Measurements from ENCODE around the gene PIAS3. TPM values are rescaled to one million over a fixed set of nuclear protein-coding genes. Genes with fewer than 3 reads are reported as not detected.
A peak's percentile ranks its signal among the peaks of the same experiment; 100 is the strongest.

Gene PIAS3
- total and polyA plus RNA-seq, 4 donors = 1.7 to 6.3 (median 4.0) TPM

- no peak overlapping the region for H3K9ac ChIP-seq (ENCODE audit: low read depth in 1 of 2, low read length in 2 of 2)
- no peaks in the 10 kb centered on the region for H3K27me3 ChIP-seq (ENCODE audit: control insufficient read depth in 4 of 4, insufficient read depth in 4 of 4, low read length in 3 of 4)
- no peak overlapping the region for H3K27ac ChIP-seq (ENCODE audit: low read depth in 1 of 2, low read length in 2 of 2)
- H3K9me3 ChIP-seq (ENCODE audit: control insufficient read depth in 4 of 4, low read length in 3 of 4) = no peaks in the 10 kb centered on the region
- H3K36me3 ChIP-seq (ENCODE audit: control insufficient read depth in 4 of 4, insufficient read depth in 3 of 4, low read depth in 1 of 4, low read length in 3 of 4) = no peaks in the 10 kb centered on the region
- 90% methylated on average over 7 of the region's 7 CpGs for whole genome bisulfite sequencing
- H3K4me3 ChIP-seq (ENCODE audit: low read depth in 1 of 3, low read length in 3 of 3) = no peak overlapping the region
- TF ChIP-seq FOXA2 (IDR thresholded peaks at IDR 0.05) = no peak
- TF ChIP-seq, protein P1, sequence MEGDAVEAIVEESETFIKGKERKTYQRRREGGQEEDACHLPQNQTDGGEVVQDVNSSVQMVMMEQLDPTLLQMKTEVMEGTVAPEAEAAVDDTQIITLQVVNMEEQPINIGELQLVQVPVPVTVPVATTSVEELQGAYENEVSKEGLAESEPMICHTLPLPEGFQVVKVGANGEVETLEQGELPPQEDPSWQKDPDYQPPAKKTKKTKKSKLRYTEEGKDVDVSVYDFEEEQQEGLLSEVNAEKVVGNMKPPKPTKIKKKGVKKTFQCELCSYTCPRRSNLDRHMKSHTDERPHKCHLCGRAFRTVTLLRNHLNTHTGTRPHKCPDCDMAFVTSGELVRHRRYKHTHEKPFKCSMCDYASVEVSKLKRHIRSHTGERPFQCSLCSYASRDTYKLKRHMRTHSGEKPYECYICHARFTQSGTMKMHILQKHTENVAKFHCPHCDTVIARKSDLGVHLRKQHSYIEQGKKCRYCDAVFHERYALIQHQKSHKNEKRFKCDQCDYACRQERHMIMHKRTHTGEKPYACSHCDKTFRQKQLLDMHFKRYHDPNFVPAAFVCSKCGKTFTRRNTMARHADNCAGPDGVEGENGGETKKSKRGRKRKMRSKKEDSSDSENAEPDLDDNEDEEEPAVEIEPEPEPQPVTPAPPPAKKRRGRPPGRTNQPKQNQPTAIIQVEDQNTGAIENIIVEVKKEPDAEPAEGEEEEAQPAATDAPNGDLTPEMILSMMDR (IDR thresholded peaks at IDR 0.05; ENCODE audit: low read depth, low read length, missing input control) = no peak
- no peak for DNase-seq (ENCODE audit: low spot score)
- H3K4me1 ChIP-seq (ENCODE audit: control insufficient read depth in 4 of 4, insufficient read depth in 4 of 4, low read length in 3 of 4) = peaks cover 0 to 14% (median 4%) of the 10 kb centered on the region in 4 donors
Observed at GRCh38 chr1:145893306-145894055, 34.6 kb upstream of the PIAS3 start.

GRCh38 chr1:145892486-145893087, 33.7 kb upstream of the PIAS3 start:
- TF ChIP-seq, protein P1 (IDR thresholded peaks at IDR 0.05; ENCODE audit: low read depth, low read length, missing input control) = no peak
- TF ChIP-seq SP1 (IDR thresholded peaks at IDR 0.05) = no peak
- no peak for TF ChIP-seq HNF4G (IDR thresholded peaks at IDR 0.05)
- TF ChIP-seq FOXA2 (IDR thresholded peaks at IDR 0.05) = no peak
- no peak for TF ChIP-seq MAX (IDR thresholded peaks at IDR 0.05)
- no peak for TF ChIP-seq HNF4A (conservative IDR thresholded peaks at IDR 0.05)
- no peak for TF ChIP-seq GABPA (IDR thresholded peaks at IDR 0.05 in 1 of 2, conservative IDR thresholded peaks at IDR 0.05 in 1 of 2)
- peak overlapping the region; percentile 43 to 56 for H3K9ac ChIP-seq (ENCODE audit: low read depth in 1 of 2, low read length in 2 of 2)
- H3K4me3 ChIP-seq (ENCODE audit: low read depth in 1 of 3, low read length in 3 of 3) = no peak overlapping the region
- no peak for DNase-seq (ENCODE audit: low spot score)
- no peaks in the 10 kb centered on the region for H3K27me3 ChIP-seq (ENCODE audit: control insufficient read depth in 4 of 4, insufficient read depth in 4 of 4, low read length in 3 of 4)
- H3K9me3 ChIP-seq (ENCODE audit: control insufficient read depth in 4 of 4, low read length in 3 of 4) = no peaks in the 10 kb centered on the region
- peak overlapping the region; percentile 77 for H3K27ac ChIP-seq (ENCODE audit: low read depth in 1 of 2, low read length in 2 of 2)
- WGBS = 75% methylated on average over 3 of the region's 3 CpGs
- H3K36me3 ChIP-seq (ENCODE audit: control insufficient read depth in 4 of 4, insufficient read depth in 3 of 4, low read depth in 1 of 4, low read length in 3 of 4) = no peaks in the 10 kb centered on the region
- peaks cover 0 to 16% (median 4%) of the 10 kb centered on the region in 4 donors for H3K4me1 ChIP-seq (ENCODE audit: control insufficient read depth in 4 of 4, insufficient read depth in 4 of 4, low read length in 3 of 4)

DNA sequence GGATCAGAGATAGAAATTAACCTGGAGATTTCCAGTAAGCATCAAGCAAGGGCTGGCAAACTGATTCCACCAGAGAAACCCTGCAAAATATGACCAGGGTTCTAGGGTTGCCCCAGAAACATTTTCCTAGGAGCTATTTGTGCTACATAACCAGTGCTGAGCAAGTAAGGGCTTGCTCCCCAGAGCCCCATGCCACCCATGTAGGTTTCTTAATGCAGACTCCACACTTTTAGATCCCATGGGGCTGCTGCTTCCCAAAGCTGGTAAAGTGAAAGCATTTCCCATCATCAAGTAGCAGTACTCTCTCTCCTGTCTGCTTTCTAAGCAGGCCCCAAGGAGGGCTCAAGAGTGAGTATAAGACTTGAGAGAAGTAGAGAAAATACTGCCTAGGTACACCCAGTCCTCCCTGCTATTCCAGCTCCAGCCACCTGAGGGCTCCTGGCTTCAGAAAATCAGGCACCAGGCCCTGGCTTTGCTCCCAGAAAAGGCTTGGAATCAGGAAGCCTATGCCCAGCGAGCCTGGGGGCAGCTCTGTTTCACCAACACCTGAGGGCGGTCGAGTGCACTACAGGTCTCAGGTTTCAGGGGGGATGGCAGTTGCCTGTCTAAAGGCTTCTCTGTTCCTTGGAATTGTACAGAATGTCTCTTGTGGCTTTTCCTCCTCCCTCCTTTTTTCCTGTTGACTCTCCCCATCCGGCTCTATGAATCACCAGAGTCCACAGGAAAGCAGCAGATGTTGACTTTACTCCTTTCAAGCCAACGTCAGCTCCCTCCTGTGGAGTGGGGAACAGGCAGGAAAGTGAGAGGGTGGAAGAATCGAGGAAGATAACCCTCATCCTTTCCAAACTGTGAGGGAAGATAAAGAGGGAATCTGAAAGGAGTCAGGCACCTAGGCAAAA, 33.0 kb upstream of the PIAS3 start:
- Histone ChIP-seq H3K36me3 (ENCODE audit: control insufficient read depth in 4 of 4, insufficient read depth in 3 of 4, low read depth in 1 of 4, low read length in 3 of 4) (no peaks in the 10 kb centered on the region), H3K4me1 (ENCODE audit: control insufficient read depth in 4 of 4, insufficient read depth in 4 of 4, low read length in 3 of 4) (peaks cover 0 to 17% (median 4%) of the 10 kb centered on the region in 4 donors), H3K9me3 (ENCODE audit: control insufficient read depth in 4 of 4, low read length in 3 of 4) (no peaks in the 10 kb centered on the region), H3K4me3 (ENCODE audit: low read depth in 1 of 3, low read length in 3 of 3) (no peak overlapping the region), H3K27ac (ENCODE audit: low read depth in 1 of 2, low read length in 2 of 2) (peak overlapping the region; percentile 77), H3K27me3 (ENCODE audit: control insufficient read depth in 4 of 4, insufficient read depth in 4 of 4, low read length in 3 of 4) (no peaks in the 10 kb centered on the region), H3K9ac (ENCODE audit: low read depth in 1 of 2, low read length in 2 of 2) (peak overlapping the region; percentile 43 to 56)
- peak; percentile 86 for DNase-seq (ENCODE audit: low spot score)
- WGBS = 4% methylated on average over 6 of the region's 6 CpGs
- TF ChIP-seq ZBTB33 (IDR thresholded peaks at IDR 0.05) (no peak), FOXA2 (IDR thresholded peaks at IDR 0.05) (peak; percentile 82), TAF1 (conservative IDR thresholded peaks at IDR 0.05) (no peak), MAX (IDR thresholded peaks at IDR 0.05) (no peak), RAD21 (IDR thresholded peaks at IDR 0.05) (peak; percentile 96 to 99), HNF4A (conservative IDR thresholded peaks at IDR 0.05) (peak in 1 of 2 donors; percentile 41), HNF4G (IDR thresholded peaks at IDR 0.05) (no peak), NR2F2 (IDR thresholded peaks at IDR 0.05) (no peak), EGR1 (IDR thresholded peaks at IDR 0.05; ENCODE audit: low read depth in 2 of 2) (no peak), GABPA (IDR thresholded peaks at IDR 0.05 in 1 of 2, conservative IDR thresholded peaks at IDR 0.05 in 1 of 2) (no peak), RXRA (IDR thresholded peaks at IDR 0.05) (peak; percentile 54 to 67)
- TF ChIP-seq, protein P1 (IDR thresholded peaks at IDR 0.05; ENCODE audit: low read depth, low read length, missing input control) = peak; percentile 95
